GM21619 (cell line): ENCODE results near the gene C1QTNF6.

ENCODE experiments used
- ATAC-seq: cut with Tn5 transposase; IDR thresholded peaks from one replicate; pipeline ENCODE4 v1.9.1; 2021; ENCODE audit not compliant: unreplicated experiment

The C1QTNF6 gene

DNA sequence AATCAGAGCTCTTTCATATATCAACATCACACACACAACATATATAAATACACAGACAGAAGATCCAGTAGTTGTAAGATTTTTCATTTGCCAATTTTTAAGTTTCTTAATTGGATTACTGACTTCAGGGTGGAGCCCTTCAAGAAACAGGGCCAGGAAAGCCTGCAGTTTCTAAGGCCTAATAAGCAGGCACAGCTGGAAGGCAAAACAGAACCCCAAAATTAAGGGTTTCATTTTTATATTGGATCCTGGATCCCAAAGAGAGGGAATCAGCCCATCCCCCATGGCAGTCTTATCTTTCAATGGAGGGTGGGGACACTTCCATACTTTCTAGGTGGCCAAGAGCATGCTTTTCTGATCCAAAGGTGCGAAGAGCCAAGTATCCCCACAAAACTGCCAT is 4.7 kb upstream of the C1QTNF6 start:
- no peak for ATAC-seq

DNA sequence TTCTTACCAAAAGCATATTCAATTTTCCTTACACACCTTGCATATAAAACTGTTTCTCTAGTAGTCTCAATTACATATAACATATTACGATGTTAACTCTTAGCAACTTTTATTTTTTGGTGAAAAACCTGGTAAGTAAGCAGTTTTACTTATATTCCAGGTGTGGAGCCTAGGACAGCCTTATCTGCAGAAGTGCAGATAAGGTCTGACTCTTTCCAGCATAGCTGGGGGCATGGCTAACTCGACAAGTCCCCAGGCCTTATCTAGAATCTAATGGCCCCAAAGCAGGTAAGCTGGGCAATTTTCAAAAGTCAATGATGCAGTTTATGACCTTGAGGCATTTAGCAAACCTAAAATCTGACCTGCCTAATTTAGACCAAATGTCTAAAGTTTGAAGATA is 4.2 kb upstream of the C1QTNF6 start:
- no peak for ATAC-seq

DNA sequence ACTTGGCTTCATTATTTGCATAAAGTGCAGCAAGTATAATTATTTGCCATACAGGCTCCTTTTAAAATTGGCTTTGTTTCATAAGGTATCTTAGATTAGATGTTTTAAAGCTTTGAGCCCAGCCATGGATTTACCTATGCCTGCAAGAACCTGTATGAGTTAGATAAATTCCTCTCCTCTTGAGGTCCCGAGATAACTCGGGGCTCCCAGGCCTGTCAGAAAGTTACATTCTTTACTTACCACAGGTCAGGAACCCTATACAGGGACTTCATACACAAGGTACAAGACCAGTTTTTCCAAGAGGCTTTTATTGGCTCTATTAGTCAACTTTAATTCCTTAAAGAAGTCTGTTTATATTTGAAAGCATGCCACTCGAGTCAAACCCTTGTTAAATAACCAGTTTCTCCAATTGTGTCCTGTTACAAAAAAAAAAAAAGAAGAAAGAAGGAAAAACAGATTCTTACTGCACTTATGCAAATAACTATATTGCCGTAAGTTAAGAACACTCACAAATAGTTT is 2.3 kb upstream of the C1QTNF6 start:
- ATAC-seq: no peak

DNA sequence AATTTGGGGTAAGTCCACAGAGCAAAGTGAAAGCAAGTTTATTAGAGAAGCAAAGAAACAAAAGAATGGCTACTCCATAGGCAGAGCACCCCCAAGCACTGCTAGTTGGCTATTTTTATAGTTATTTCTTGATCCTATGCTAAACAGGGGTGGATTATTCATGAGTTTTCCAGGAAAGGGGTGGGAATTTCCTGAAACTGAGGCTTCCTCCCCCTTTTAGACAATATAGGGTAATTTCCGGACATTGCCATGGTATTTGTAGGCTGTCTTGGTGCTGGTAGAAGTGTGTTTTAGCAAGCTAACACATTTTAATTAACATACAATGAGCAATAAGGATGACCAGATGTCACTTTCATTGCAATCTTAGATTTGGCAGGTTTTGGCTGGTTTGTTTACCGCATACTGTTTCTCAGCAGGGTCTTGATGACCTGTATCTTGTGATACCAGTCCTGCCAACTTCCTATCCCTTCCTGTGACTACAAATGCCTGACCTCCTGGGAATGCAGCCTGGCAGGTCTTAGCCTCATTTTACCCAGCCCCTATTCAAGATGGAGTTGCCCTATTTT is 937 bp upstream of the C1QTNF6 start:
- ATAC-seq: no peak

DNA sequence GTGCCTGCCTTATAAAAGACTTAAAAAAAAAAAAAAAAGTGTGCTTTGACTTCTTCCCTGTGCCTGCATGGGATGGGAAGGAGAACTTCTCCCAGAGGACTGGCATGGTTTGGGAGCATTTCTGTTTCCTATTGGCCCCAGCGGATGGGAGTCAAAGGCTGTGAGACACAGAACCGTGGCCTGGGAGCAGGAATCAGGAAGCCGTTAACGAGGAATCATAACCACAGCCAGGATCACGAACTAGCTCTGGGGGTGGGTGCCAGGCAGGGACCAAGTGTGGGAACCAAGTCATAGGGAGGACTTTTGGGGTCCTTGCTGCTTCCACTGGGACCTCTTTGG is 526 bp downstream of the C1QTNF6 start:
- no peak for ATAC-seq

DNA sequence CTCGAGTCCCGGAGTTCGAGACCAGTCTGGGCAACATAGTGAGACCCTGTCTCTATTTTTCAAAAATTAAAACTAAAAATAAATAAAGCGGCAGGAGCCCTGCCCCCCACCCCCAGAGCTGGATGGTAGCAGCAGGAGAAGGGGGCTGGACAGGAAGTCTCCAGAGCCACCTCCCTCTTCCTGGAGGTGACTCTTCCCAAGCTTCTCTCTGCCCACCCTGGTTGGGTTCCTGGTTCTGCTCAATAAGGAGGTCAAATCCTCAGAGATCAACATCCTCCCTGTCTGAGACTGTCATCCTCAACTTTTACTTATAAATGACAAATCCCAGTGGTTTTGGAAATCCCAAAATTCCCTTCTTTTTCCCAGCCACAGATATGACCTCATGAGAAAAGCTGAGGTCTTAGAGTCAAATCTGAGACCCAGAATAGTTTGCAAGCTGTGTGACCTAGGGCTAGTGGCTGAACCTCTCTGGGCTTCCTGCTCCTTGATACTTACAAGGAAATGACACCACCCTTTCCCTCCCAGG is 987 bp downstream of the C1QTNF6 start:
- no peak for ATAC-seq

DNA sequence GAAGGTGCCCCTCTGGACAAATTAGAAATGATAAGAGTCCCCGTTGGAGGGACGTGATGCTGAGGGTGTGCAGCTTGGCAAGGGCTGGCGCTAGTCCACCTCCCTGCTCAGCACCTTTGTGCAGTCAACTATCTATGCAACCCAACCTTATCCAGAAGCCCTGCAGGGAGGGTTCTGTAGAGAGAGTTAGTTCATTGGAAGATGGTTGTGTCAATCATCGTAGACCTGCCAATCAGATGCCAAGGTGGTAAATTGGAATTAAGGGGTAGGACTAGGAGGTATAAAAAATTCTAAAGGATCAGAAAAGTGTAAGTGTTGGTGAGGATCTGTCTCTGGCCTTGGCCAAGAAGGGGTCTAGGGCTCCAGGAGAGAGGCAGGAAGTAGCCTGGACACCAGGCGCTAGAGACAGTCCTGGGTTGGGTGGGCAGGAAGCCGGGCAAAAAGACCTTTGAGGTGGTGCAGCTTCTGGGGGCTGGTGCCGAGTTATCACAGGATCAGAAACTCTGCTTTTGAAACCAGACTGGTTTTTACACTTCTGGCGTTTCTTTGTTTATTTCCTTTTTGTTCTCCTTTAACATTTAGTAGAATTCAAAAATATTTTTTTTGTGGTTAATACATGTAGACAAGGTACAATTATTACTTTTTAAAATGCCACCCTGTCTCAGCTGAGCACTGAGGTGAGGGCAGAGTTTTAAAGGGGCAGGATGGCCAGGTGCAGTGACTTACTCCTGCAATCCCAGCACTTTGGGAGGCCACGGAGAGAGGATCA is 1.6 kb downstream of the C1QTNF6 start:
- no peak for ATAC-seq

DNA sequence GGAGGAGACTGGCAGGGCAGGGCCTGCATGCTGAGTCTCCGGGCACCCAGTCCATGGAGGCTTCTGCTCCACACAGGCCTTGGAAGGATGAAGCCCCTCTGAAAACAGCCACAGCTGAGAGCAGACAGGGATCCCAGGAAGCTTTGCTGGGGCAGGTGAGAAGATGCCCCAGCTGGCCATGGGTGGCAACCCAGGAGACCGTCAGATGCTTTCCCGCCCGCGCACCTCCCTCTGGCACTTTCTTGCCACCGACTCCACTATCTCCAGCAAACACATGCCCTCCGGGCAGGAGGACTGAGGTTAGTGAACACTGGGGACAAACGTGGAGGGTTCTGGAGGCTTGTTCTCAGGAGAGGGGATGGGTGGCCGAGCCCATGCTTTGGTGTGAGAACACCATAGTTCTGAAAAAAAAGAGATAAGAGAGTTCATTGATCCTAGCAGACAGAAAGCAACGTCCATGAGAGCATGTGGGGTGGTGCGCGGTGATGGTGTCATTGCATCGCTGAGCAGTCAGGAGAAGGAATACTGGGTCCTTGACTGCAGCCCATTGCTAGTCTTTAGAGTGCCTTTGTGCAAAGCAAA is 2.3 kb downstream of the C1QTNF6 start:
- ATAC-seq: no peak

DNA sequence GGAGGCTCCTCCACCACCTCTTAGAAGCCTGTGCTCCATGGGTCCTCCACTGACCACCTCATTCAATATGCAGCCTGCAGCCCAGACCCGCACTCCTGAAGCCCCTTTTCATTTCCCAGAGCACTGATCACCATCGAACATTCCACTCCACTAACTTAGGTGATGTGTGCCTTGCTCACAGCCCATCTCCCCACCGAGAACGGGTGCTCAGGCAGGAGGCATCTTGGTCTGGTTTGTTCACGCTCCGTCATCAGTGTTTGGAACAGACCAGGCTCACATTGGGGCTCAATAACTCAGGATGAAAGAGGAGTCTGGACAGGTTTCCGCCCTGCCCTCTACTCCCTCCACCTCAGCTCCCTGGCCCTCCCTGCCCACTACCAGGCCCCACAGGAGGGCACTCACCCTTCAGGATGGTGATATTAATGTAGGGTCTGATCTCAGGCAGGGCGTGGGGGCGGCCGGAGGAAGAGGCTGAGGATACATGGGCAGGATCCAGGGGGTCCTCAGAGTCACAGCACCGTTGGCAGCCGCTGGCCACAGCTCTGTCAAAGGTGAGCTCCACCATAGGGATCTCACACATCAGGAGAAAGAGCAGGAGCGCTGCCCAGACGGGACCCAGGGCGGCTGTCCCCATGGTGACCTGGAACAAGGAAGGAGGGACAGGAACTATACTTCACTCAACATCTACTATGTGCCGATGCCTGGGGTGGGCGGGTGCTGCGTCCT is 3.1 kb downstream of the C1QTNF6 start:
- ATAC-seq: no peak

DNA sequence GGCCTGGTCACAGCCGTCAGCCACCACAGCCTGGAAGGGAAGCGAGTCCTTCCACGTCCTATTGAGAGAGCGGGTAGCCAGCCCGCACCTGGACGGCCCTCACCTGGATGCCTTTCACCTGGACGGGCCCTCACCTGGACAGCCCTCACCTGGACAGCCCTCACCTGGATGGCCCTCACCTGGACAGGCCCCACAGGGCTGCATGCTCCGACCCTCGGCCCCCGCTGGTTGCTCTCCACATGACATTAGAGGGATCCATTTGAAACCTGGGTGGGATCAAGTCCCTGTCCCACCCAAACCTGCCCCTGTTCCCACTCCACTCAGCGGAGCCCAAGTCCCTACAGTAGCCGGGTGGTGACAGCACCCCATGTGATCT is 3.7 kb downstream of the C1QTNF6 start:
- ATAC-seq: no peak

DNA sequence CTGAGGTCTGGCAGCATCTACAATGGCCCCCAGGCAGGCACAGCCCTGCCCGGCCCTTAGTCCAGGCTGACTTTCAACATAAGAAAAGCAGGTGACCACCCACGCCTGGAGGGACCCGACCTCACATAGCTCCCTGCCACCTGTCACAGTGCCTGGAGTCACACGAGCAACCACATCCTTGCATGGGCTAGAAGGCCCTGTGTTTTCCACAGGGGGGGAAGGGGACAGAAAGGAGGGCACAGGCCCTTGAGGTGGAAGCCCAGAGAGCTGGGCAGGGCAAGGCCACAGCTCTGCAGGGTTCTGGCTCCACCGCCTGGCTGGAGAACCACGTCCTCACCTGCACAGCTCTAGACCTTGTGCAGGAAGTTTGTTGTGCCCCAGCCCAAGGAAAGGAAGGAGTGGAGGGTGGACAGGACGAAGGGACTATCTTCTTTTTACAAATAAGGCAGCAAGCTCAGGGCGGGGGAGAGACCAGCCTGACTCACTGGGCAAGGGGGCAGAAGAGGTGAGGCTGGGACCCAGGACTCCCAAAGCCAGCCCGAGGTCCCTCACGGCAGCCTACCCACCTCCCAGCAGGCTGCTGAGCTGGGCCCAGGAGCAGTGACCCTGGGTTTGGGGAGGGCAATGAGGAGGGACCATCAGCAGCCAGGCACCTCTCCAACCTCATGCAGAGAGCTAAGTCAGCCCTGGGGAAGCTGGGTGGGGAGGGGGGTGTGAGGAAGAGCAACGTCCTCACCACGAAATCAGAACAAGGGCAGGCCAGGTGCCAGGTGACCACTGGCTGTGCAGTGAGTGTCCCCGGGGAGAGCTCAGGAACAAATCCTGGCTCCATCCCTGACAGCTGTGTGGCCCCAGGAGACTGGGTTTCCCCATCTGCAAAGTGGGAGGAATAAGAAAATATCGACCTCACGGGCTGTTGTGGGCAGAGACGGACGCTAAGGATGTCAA is 4.3 kb downstream of the C1QTNF6 start:
- ATAC-seq: no peak

DNA sequence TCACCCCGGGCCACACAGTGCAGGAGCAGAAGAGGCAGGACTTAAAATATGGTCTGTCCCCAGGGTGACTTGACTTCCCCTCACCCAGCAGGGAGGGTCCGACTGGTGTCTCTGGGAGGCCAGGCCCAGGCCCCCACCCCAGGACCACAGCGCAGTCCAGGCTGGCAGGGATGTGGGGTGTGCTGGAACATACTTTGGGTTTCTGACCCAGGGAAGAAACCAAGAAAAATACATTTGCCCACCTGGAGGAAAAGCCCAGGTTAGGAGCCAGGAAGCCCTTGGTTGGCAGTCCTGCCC is 5.2 kb downstream of the C1QTNF6 start:
- no peak for ATAC-seq

DNA sequence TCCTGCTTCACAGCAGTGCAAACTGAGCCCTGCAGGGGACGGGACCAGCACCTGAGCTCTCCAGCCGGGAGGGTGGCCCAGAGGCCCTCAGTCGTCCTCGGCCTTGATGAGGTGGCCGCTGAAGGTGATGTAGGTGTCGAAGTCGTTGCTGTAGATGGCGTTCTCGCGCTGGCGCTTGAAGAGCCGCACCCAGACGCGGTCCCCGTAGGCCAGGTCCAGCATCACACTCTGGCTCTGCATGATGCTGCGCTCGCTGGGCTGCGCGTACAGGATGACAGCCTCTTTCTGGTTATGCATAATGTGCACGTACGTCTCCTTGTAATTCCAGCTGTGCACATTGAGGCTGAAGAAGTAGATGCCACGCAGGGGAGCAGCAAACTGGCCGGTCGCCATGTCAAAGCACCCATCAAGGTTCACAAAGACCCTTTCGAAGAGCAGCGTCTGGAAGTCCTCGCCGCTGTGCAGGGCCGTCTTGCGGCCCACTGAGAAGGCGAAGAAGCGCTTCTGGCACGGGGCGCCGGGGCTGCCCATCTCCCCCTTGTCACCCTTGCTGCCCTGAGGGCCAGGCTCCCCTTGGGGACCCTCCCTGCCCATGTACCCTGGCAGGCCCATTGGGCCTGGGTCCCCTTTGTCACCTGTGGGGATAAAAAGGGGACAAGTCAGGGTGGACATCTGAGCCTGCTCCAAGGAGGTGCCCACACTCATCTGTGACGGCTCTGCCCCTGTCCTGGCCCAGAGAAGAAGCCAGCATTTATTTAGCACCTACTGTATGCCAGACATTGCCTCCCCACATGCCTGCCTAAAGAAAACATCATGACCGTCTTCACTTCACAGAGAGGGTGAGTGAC is 5.7 kb downstream of the C1QTNF6 start:
- no peak for ATAC-seq

DNA sequence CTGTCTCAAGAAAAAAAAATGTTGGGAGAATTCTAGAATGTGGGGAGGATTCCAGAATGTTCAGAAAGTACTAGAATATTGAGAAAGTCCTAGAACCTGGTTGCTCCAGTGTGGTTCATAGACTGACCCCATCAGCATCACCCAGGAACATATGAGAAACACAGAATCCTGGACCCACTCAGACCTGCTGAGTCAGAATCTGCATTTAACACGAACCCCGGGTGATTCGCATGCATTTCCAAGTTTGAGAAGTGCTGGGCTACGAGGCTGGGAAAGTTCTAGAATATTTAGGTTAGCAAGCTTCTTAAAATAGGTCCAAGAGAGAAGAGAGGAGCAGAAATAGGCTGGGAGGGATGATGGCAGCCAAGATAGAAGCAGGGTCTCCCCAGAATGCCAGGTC is 6.4 kb downstream of the C1QTNF6 start:
- no peak for ATAC-seq

DNA sequence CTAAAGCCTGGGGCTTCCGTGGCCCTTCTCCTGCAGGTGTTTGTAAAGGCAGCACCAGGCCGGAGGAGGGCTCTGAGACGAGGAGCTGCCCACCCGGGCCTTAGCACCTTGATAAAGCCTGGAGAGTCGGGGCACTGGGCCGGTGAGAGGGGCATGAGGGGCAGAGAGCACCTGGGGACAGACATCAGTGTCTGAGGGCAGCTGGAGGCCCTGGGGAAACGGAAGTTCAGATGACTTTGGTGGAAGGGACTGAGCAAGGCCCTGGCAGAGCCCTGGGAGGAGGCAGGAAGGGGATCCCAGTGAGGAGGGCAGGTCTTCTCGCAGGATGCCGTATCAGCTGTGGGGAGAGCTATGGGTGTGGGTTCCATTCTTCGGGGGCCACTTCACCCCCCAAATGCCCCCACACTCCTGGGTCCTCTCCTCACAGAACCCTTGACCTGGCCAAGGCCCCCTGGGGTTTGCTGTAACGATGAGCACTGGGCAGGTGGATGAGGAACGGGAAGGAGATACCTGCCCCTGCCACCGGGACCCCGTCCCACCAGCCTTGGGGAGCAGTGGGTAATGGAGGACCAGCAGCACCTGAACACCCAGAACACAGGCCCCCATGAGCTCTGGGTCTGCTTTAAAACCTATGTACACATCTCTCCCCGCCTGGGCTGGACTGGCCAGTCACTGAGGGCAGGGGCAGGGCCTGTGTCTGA is 7.4 kb downstream of the C1QTNF6 start:
- ATAC-seq: no peak

DNA sequence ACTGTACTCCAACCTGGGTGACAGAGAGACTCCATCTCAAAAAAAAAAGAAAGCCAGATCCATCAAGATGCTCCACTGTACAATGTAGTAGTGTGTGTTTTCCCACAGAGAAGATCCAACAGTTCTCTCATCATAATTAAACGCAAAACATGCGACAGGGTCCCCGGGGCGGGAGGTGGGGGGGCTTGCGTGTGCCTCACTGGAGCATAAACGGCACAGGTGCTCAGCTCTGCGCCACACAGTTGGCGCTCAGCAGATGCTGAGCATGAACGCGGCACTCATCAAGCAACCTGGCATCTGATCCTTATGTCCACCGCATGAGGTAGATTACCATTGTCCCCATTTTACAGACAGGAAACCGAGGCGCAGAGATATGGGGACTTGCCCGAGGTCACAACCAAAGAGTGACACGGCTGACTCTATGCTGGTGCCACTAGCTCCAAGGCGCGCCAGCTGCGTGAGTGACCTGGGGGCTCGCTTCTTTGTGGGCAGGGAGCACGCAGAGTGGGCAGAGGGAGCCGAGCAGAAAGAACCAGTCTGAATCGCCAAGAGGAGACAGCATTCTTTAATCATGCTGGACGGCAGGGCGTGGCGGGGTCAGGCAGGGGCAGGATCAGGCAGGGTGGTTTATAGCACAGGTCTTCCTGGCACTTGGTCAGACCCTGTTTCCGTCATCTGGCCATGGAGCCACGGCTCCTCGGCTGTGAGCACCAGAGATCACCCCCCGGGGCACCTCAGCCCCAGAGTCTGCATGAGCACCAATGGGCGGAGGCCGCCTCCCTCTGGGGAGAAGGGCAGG is 8.2 kb downstream of the C1QTNF6 start:
- no peak for ATAC-seq

DNA sequence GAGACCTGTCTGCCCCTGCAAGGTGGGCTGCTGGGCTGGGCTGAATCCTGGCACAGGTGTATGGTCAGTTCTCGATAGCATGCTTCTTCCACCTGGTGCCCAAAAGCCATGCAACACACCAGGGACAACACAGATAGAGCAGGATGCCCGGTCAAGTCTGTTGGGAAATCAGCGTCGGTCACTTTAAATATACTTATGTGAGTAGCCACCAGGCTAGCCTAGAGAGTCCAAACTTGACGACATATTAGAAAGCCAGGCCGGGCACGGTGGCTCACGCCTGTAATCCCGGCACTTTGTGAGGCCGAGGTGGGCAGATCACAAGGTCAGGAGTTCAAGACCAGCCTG is 8.9 kb downstream of the C1QTNF6 start:
- no peak for ATAC-seq

DNA sequence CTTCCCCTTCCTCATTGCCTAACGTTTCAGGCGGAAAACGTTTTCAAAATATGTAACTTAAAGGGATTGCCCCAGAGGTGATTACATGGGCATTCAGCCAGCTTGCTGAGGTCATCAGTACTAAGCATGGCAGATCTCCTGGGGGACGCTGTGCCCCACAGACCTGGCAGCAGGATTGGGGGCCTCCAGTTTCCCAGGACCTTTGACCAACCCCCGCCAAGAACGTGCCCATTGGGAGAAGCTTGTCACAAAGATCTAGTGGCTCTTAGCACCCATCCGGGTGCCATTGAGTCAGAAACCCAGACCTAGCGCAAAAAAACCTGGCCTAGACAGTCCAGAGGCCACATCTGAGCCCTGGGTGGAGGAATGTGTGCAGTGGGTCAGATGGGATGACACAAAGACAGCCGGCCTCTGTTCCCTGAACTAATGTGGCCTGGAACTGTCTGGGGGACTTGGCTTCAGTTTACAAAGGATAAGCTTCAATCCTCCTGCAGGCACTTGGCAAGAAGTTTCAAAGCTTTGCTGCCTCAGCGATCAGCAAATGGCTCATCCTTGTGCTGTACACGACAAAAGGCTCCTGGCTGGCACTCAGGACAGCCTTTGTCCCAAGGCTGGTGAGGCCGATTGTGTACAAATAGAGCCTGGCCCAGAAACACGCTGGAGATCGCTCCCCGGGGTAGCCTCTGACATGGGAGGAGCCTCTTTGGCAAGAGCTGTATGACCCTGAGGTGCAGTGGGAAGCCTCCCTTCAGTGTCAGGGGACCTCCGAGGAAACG is 9.5 kb downstream of the C1QTNF6 start:
- ATAC-seq: no peak
